Lower leg skin (tissue), 4 donors: ENCODE results near the gene TTC3. TPM values are rescaled to one million over a fixed set of nuclear protein-coding genes. Genes with fewer than 3 reads are reported as not detected.
A peak's percentile ranks its signal among the peaks of the same experiment; 100 is the strongest.

Experiments used
- DNase-seq, 2 donors: peaks; one replicate each; pipeline ENCODE4 v3.0.0-alpha.2; 2019; ENCODE audit warnings: low spot score in 2 of 2
- H3K4me3 ChIP-seq: fragments of 200-600 bp; sonication (generic); 2 replicates; pipeline ENCODE4 v1.5.1; 2017; ENCODE audit warnings: mild to moderate bottlenecking, low read depth; ENCODE audit not compliant: poor library complexity, severe bottlenecking
- CTCF ChIP-seq, 3 donors: fragments of 450-650 bp; IDR thresholded peaks; one replicate each; pipeline ENCODE4 v1.5.1; 2016; ENCODE audit warnings: antibody characterized with exemption in 3 of 3, mild to moderate bottlenecking in 3 of 3, moderate library complexity in 2 of 3
- POLR2A ChIP-seq, 2 donors: fragments of 450-650 bp; IDR thresholded peaks; one replicate each; pipeline ENCODE4 v1.6.1; 2016 to 2017; ENCODE audit warnings: antibody characterized with exemption in 2 of 2, mild to moderate bottlenecking in 1 of 2, moderate library complexity in 1 of 2
- WGBS, 2 donors: methylation state at CpG; one replicate each; pipeline ENCODE4 v1.1.5; 2018; 5-methylcytosine and 5-hydroxymethylcytosine counted together
- intact Hi-C: fragments of 100-400 bp; cut with DNase I; formaldehyde crosslinking; loops from one replicate; pipeline ENCODE4 v1.15.0; 2023; ENCODE audit warnings: low total_unique reads
- total RNA-seq, 4 donors: library from RNA; depleted of rRNA; stranded (reverse); fragments of >200 nt; gene quantifications; one replicate each; pipeline ENCODE4 v1.1.0, GENCODE V29; 2016

Gene TTC3
- total RNA-seq, 4 donors from 2014 or later = 77.6 to 111 (median 92.0) TPM

GRCh38 chr21:37237346-37237745 is 164.3 kb downstream of the TTC3 start:
- intact Hi-C loops = no loop called here
- WGBS, 2 donors = 95% methylated on average over 2 of the region's 2 CpGs

GRCh38 chr21:37237764-37238163 is 164.7 kb downstream of the TTC3 start:
- H3K4me3 ChIP-seq = no peak overlapping the region
- intact Hi-C loops = no loop called here
- DNase-seq = peak in 1 of 2 donors; percentile 9
- TF ChIP-seq POLR2A (IDR thresholded peaks at IDR 0.05) = no peak
- no peak for TF ChIP-seq CTCF (IDR thresholded peaks at IDR 0.05)
- WGBS, 2 donors = 64 to 68% methylated on average over 4 of the region's 4 CpGs

More at GRCh38 chr21:37237346-37237745, 164.3 kb downstream of the TTC3 start:
- TF ChIP-seq POLR2A (IDR thresholded peaks at IDR 0.05) = no peak
- no peak for TF ChIP-seq CTCF (IDR thresholded peaks at IDR 0.05)
- H3K4me3 ChIP-seq = no peak overlapping the region
- DNase-seq = peak in 1 of 2 donors; percentile 7

- no peak overlapping the region for H3K4me3 ChIP-seq
- WGBS, 2 donors = 91 to 93% methylated on average over 8 of the region's 8 CpGs
- no peak for DNase-seq
- intact Hi-C loops = no loop called here
- TF ChIP-seq CTCF (IDR thresholded peaks at IDR 0.05) (no peak), POLR2A (IDR thresholded peaks at IDR 0.05) (no peak)
Measured at GRCh38 chr21:37240978-37241377, 167.9 kb downstream of the TTC3 start.

- no peak overlapping the region for H3K4me3 ChIP-seq
- intact Hi-C loops = no loop called here
- 94 to 95% methylated on average over 7 of the region's 7 CpGs for WGBS, 2 donors
- TF ChIP-seq CTCF (IDR thresholded peaks at IDR 0.05) (no peak), POLR2A (IDR thresholded peaks at IDR 0.05) (no peak)
- no peak for DNase-seq
Measured at GRCh38 chr21:37241426-37241825, 168.4 kb downstream of the TTC3 start.

- DNase-seq = no peak
- intact Hi-C loops = no loop called here
- H3K4me3 ChIP-seq = no peak overlapping the region
- WGBS, 2 donors = 98% methylated on average over 6 of the region's 6 CpGs
- no peak for TF ChIP-seq POLR2A (IDR thresholded peaks at IDR 0.05)
- TF ChIP-seq CTCF (IDR thresholded peaks at IDR 0.05) = no peak
Measured at GRCh38 chr21:37243961-37244360, 170.9 kb downstream of the TTC3 start.

GRCh38 chr21:37244501-37245095 is 171.5 kb downstream of the TTC3 start:
- intact Hi-C loops = no loop called here
- DNase-seq = no peak
- 74 to 80% methylated on average over 12 of the region's 12 CpGs for WGBS, 2 donors
- H3K4me3 ChIP-seq = no peak overlapping the region
- no peak for TF ChIP-seq CTCF (IDR thresholded peaks at IDR 0.05)
